IMR-90 (cell line): ENCODE measurements around the gene APBB1IP. TPM values are rescaled to one million over a fixed set of nuclear protein-coding genes. Genes with fewer than 3 reads are reported as not detected.
"Not testable (repeated sequence)": the region's sequence is repeated elsewhere in the genome, so short reads cannot be mapped to it uniquely, and the experiment has no call there.

ENCODE experiments used
- ATAC-seq: fragments of 200-7000 bp; cut with Tn5 transposase; 2 replicates; pipeline ENCODE4 v1.9.1; 2020; ENCODE audit warnings: low read depth, mild to moderate bottlenecking, moderate library complexity
- BruUV-seq: library from RNA; stranded (reverse); fragments of 400-500 nt; replicated peaks from 2 replicates; lab custom pipeline; 2021; lab: Mats Ljungman, UMichigan
- CTCF ChIA-PET: fragments of 300-600 bp; formaldehyde crosslinking; extraction: SDS; loops from one replicate; lab custom pipeline; 2021; ENCODE audit warnings: antibody characterized with exemption; lab: Yijun Ruan, JAX
- POLR2A ChIA-PET: fragments of 300-600 bp; sonication (Branson Sonifier 250); formaldehyde crosslinking; loops from one replicate; lab custom pipeline; 2022; ENCODE audit warnings: antibody characterized with exemption; ENCODE audit not compliant: unreplicated experiment; lab: Charles Lee
- DNase-seq: peaks from one replicate; pipeline ENCODE4 v3.0.0; 2013
- H2AFZ ChIP-seq: replicated peaks from 2 replicates; pipeline ENCODE3; 2013; ENCODE audit warnings: low read length, mild to moderate bottlenecking; ENCODE audit not compliant: poor library complexity
- H2AK5ac ChIP-seq: 2 replicates; pipeline ENCODE4 v1.6.1; 2013; ENCODE audit warnings: low read depth, low read length, inconsistent platforms
- H2AK9ac ChIP-seq: replicated peaks from 2 replicates; pipeline ENCODE3; 2013; ENCODE audit warnings: mild to moderate bottlenecking, low read depth, low read length, moderate library complexity; ENCODE audit not compliant: poor library complexity
- H2BK120ac ChIP-seq: 2 replicates; pipeline ENCODE4 v1.6.1; 2013; ENCODE audit warnings: low read depth, low read length, inconsistent platforms
- H2BK15ac ChIP-seq: 3 replicates; pipeline ENCODE4 v1.6.1; 2013; ENCODE audit warnings: low read depth, low read length, inconsistent platforms
- H2BK20ac ChIP-seq: 2 replicates; pipeline ENCODE4 v1.6.1; 2013; ENCODE audit warnings: low read depth, mild to moderate bottlenecking, inconsistent platforms, low read length, moderate library complexity
- H2BK5ac ChIP-seq: 2 replicates; pipeline ENCODE4 v1.6.1; 2013; ENCODE audit warnings: mild to moderate bottlenecking, low read depth, low read length, inconsistent platforms; ENCODE audit not compliant: poor library complexity, severe bottlenecking
- H3K14ac ChIP-seq: replicated peaks from 2 replicates; pipeline ENCODE4 v1.6.1; 2013; ENCODE audit warnings: low read depth, low read length, inconsistent platforms
- H3K18ac ChIP-seq: 2 replicates; pipeline ENCODE4 v1.6.1; 2013; ENCODE audit warnings: low read depth, low read length, control low read depth
- H3K23ac ChIP-seq: 2 replicates; pipeline ENCODE4 v1.6.1; 2013; ENCODE audit warnings: low read depth, low read length, inconsistent platforms
- H3K27ac ChIP-seq: 2 replicates; pipeline ENCODE4 v1.5.1; 2013; ENCODE audit warnings: mild to moderate bottlenecking, control low read depth, low read length; ENCODE audit not compliant: insufficient read depth
- H3K27me3 ChIP-seq: 2 replicates; pipeline ENCODE4 v1.6.1; 2013; ENCODE audit warnings: low read length; ENCODE audit not compliant: control insufficient read depth, insufficient read depth
- H3K36me3 ChIP-seq: 2 replicates; pipeline ENCODE4 v1.6.1; 2013; ENCODE audit warnings: low read length, mixed read lengths; ENCODE audit not compliant: control insufficient read depth, insufficient read depth
- H3K4ac ChIP-seq: 2 replicates; pipeline ENCODE4 v1.6.1; 2013; ENCODE audit warnings: low read depth, low read length, inconsistent platforms
- H3K4me1 ChIP-seq: 2 replicates; pipeline ENCODE4 v1.6.1; 2013; ENCODE audit warnings: low read length, mixed read lengths; ENCODE audit not compliant: control insufficient read depth, insufficient read depth
- H3K4me2 ChIP-seq: 2 replicates; pipeline ENCODE4 v1.6.1; 2013; ENCODE audit warnings: low read depth, mild to moderate bottlenecking, control low read depth, low read length, moderate library complexity
- H3K4me3 ChIP-seq: 2 replicates; pipeline ENCODE4 v1.5.1; 2013; ENCODE audit warnings: low read depth, mild to moderate bottlenecking, control low read depth, low read length, moderate library complexity; ENCODE audit not compliant: insufficient read depth
- H3K56ac ChIP-seq: 2 replicates; pipeline ENCODE4 v1.6.1; 2013; ENCODE audit warnings: low read length, inconsistent platforms; ENCODE audit not compliant: insufficient read depth; ENCODE audit errors: extremely low read depth
- H3K79me1 ChIP-seq, 2 experiments: 2 replicates each; pipeline ENCODE4 v1.6.1; 2013; ENCODE audit warnings: low read length in 2 of 2, inconsistent platforms in 1 of 2, low read depth in 1 of 2
- H3K9ac ChIP-seq: 2 replicates; pipeline ENCODE4 v1.6.1; 2013; ENCODE audit warnings: low read depth, low read length, control low read depth
- H3K9me1 ChIP-seq: 2 replicates; pipeline ENCODE4 v1.6.1; 2013; ENCODE audit warnings: low read length, inconsistent platforms; ENCODE audit not compliant: insufficient read depth
- H3K9me3 ChIP-seq: 2 replicates; pipeline ENCODE4 v1.6.1; 2013; ENCODE audit warnings: low read length; ENCODE audit not compliant: control insufficient read depth, insufficient read depth
- H4K20me1 ChIP-seq: 2 replicates; pipeline ENCODE4 v1.6.1; 2013; ENCODE audit warnings: low read length, inconsistent platforms; ENCODE audit not compliant: insufficient read depth
- H4K5ac ChIP-seq: 2 replicates; pipeline ENCODE4 v1.6.1; 2013; ENCODE audit warnings: mild to moderate bottlenecking, low read depth, low read length, control low read depth
- H4K8ac ChIP-seq, 2 experiments: 2 replicates each; pipeline ENCODE4 v1.6.1; 2013; ENCODE audit warnings: low read depth in 2 of 2, low read length in 2 of 2, control low read depth in 1 of 2, inconsistent platforms in 1 of 2
- H4K91ac ChIP-seq: 2 replicates; pipeline ENCODE4 v1.6.1; 2013; ENCODE audit warnings: low read depth, low read length, inconsistent platforms; ENCODE audit not compliant: insufficient read depth
- WGBS, 2 experiments: methylation state at CpG; one replicate each; pipeline versions ENCODE4 v1.1.5 to v1.1.7; 2013; ENCODE audit warnings: missing lambda C conversion rate in 2 of 2; ENCODE audit not compliant: insufficient read length in 1 of 2; ENCODE audit errors: extremely low coverage in 2 of 2; 5-methylcytosine and 5-hydroxymethylcytosine counted together
- dilution Hi-C: fragments of 300-500 bp; cut with HindIII; formaldehyde crosslinking; loops from one replicate; pipeline ENCODE4 v1.14.3; 2018; ENCODE audit warnings: low sequenced_read_pairs; ENCODE audit not compliant: unreplicated experiment
- in situ Hi-C: fragments of 300-500 bp; cut with MboI; formaldehyde crosslinking; loops from 3 replicates; pipeline ENCODE4 v1.14.3; 2019; ENCODE audit warnings: low sequenced_read_pairs, inconsistent platforms, mixed read lengths
- intact Hi-C: fragments of 100-400 bp; cut with micrococcal nuclease; formaldehyde crosslinking; loops from 2 replicates; pipeline ENCODE4 v1.10.0; 2022
- polyA plus RNA-seq, 3 experiments: library from polyadenylated mRNA; depleted of rRNA; stranded (reverse); fragments of >200 nt; gene quantifications; 2 replicates each; pipeline ENCODE4 v1.2.3, GENCODE V29; 2012; ENCODE audit warnings: low replicate concordance in 1 of 3
- total RNA-seq: library from RNA; depleted of rRNA; stranded (reverse); fragments of >200 nt; gene quantifications from 2 replicates; pipeline ENCODE4 v1.2.3, GENCODE V29; 2012

APBB1IP gene
- total and polyA plus RNA-seq, 2 of the 4 experiments (the other 2 are of a cell fraction) = not detected

DNA sequence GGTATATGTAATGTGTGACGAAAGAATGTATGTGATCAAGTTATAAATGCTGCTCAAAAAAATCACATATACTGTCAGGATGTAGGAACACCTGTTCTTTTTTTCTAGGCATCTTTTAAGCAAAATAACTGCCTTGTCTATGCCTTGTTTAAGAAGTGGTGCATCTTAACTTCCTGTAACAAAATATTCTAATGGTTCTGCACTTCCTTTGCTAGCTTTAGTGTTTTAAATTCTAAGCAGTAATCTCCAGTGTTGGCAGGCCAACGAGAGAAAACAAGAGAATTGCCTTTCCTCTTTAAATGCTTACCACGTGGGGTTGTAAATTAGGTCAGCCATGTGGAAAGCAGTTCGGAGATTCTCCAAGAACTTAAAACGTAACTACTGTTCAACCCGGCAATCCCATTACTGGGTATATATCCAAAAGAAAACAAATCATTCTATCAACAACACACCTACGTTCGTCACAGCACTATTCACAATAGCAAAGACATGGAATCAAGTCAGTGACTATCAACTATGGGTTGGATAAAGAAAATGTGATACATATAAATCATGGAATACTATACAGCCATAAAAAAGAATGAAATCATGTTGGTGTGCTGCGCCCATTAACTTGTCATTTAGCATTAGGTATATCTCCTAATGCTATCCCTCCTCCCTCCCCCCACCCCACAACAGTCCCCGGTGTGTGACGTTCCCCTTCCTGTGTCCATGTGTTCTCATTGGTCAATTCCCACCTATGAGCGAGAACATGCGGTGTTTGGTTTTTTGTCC is 166.4 kb downstream of the APBB1IP start:
- H2BK5ac ChIP-seq, H4K5ac ChIP-seq, H3K79me1 ChIP-seq, H3K27me3 ChIP-seq, H3K27ac ChIP-seq, CTCF ChIA-PET, intact Hi-C loops, H4K8ac ChIP-seq, H4K91ac ChIP-seq, H3K18ac ChIP-seq, dilution Hi-C loops, H4K20me1 ChIP-seq, BruUV-seq, H2AK5ac ChIP-seq, H3K9ac ChIP-seq, H3K23ac ChIP-seq, H3K56ac ChIP-seq, H3K4ac ChIP-seq, H3K9me3 ChIP-seq, H3K4me3 ChIP-seq, H2AK9ac ChIP-seq, H2BK15ac ChIP-seq, ATAC-seq, H2BK120ac ChIP-seq, POLR2A ChIA-PET, H3K36me3 ChIP-seq, H2AFZ ChIP-seq, H3K9me1 ChIP-seq, DNase-seq, H3K4me2 ChIP-seq, H2BK20ac ChIP-seq, in situ Hi-C loops, H3K4me1 ChIP-seq, H3K14ac ChIP-seq: not testable (repeated sequence)
- WGBS, 2 experiments = no CpG with 5 or more reads among the region's 13 CpGs
